A549 (cell line): ENCODE data around the gene CCDC66.

Source experiments
- JUN ChIP-seq, 2 experiments: fragments of >200 bp; sonication (Bioruptor Twin); formaldehyde crosslinking; IDR thresholded peaks; 2 replicates in 1 of 2; 3 replicates in 1 of 2; pipeline ENCODE4 v1.6.1; 2016 to 2017
- ZFP36 ChIP-seq: fragments of 450-650 bp; IDR thresholded peaks from 2 replicates; pipeline ENCODE4 v1.6.1; 2014; ENCODE audit warnings: borderline replicate concordance; ENCODE audit not compliant: partially characterized antibody
- TF ChIP-seq, protein P1 (sequence below): fragments of >200 bp; sonication (Bioruptor Twin); formaldehyde crosslinking; IDR thresholded peaks from 3 replicates; pipeline ENCODE4 v1.5.1; 2016

DNA sequence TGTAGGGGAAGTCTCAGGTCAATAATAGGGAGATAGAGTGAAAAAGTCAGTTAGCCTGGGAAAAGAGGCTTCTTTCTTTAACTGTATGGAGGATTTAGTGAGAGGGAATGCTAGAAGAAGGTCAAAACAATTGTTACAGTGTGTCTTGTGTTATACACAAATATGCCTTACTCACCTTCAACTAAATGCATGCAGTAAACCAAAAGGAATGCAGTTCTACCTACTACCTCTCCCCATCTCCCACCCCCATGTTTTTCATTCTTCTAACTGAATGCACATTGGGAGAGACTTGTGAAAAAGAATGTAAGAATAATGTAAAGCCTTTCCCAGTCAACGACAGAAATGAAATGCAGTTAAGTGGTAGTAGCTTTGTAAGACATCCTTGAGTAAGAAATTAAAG lies 33.8 kb downstream of the CCDC66 start:
- no peak for TF ChIP-seq ZFP36
- TF ChIP-seq, protein P1, sequence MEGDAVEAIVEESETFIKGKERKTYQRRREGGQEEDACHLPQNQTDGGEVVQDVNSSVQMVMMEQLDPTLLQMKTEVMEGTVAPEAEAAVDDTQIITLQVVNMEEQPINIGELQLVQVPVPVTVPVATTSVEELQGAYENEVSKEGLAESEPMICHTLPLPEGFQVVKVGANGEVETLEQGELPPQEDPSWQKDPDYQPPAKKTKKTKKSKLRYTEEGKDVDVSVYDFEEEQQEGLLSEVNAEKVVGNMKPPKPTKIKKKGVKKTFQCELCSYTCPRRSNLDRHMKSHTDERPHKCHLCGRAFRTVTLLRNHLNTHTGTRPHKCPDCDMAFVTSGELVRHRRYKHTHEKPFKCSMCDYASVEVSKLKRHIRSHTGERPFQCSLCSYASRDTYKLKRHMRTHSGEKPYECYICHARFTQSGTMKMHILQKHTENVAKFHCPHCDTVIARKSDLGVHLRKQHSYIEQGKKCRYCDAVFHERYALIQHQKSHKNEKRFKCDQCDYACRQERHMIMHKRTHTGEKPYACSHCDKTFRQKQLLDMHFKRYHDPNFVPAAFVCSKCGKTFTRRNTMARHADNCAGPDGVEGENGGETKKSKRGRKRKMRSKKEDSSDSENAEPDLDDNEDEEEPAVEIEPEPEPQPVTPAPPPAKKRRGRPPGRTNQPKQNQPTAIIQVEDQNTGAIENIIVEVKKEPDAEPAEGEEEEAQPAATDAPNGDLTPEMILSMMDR, result no peak
- TF ChIP-seq JUN (IDR thresholded peaks at IDR 0.05), result no peak
